NCI-H82 treated with DMSO at 0.1 percent for 48 hours (cell line): ENCODE data around the gene MACROD1.
A peak's percentile ranks its signal among the peaks of the same experiment; 100 is the strongest.
"Not testable (repeated sequence)": the region's sequence is repeated elsewhere in the genome, so short reads cannot be mapped to it uniquely, and the experiment has no call there.

Experiments used
- DNase-seq: peaks from one replicate; lab custom pipeline; 2025; ENCODE audit not compliant: unreplicated experiment; lab: John Stamatoyannopoulos, UW

The MACROD1 gene

DNA sequence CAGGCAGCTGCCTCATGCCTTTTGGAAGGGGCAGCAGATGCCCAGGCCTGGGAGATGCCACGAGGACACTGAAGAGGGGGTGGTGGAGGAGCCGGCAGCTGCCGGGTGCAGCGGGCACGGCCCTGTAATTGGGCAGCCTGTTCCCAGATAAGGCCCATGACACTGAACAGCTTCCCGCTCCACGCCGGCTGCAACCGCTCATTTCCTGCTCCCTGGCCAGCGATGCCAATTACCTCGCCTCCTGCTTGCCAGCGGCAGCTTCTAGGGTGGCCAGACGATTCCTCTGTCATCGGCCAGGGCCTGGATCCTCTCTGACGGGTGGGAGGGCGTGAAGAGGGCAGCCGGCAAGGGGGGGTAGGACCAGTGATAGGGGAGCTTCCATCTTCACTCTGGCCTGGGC is 107.4 kb downstream of the MACROD1 start:
- no peak for DNase-seq

DNA sequence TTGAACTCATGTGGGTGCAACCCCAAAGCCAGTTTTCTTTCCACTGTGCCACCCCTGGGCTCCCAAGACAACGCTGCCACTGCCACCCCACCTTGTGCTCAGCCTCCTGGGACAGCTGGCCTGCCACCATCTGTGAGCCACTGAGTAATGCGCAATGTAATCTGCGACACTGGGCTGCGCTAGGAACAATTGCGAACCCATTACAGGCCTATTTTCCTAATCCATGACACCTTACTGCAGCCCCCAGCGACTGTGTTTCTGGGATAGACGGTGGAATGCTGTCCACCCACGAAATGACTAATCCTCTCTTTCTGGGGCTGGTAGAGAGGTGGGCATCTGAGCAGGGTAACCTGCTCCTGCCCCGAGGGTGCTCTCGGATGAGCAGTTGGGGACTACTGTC is 108.0 kb downstream of the MACROD1 start:
- DNase-seq = no peak

DNA sequence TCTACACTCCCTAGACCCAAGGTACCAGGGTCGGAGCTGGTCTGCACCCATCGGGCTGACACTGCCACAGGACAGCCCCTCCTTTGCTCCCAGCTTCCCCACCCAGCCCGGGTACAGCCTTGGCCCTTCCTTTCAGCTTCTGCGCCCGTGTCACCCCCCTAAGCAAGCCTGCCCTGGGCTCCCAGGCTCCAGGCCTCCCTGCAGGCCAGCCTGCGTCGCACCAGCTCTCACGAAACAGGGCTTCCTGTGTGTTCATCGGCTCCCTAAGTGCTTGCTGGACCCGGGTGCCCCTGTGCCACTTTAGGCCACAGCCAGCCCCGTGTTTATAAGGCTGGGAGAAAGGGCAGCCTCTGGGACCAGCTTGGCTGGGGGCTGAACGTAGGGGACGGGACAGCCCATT is 109.1 kb downstream of the MACROD1 start:
- no peak for DNase-seq

DNA sequence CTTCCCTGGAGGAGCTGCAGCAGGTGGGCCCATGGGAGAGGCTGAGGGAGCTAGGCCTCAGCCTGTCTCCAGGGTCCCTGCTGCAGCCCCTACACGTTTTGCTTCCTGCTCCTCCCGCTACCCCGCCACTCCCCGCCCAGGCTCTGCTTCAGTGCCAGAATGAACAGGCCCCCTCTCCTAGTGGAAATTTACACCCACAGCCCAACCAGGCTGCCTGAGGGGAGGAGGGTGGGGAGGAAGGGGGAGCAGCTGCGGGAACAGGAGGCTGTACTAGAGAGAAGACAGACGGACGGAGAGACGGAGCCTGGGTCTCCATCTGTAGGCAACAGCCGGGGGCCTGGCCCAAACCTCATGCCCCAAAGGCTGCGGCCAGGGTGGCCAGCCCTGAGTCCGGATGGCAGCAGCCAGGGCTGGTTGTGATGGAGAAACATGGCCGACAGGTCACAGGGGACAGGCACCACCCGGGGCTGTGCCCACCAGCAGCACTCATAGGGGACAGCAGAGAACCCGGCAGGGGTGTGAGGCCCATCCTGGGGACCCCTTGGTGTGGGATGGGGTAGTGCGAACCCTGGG is 109.6 kb downstream of the MACROD1 start:
- no peak for DNase-seq

DNA sequence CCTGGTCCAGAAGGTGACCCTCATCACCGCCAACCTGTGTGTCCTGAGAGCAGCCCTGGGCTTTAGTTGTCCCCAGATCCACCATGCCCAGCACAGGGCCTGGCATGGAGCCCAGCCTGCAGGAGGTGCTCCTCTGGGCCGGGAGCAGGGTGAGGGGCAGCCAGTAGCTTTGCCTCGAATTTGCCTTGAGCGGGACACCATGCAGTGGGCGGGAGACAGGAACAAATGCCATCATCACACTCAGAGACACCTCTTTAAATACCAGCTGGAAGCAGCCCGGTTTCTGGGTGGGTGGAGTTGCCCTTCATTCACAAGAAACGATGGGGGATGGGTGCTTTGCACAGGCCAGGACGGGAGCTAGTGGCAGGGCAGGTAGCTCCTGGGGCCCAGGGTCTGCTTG is 110.8 kb downstream of the MACROD1 start:
- DNase-seq = no peak

DNA sequence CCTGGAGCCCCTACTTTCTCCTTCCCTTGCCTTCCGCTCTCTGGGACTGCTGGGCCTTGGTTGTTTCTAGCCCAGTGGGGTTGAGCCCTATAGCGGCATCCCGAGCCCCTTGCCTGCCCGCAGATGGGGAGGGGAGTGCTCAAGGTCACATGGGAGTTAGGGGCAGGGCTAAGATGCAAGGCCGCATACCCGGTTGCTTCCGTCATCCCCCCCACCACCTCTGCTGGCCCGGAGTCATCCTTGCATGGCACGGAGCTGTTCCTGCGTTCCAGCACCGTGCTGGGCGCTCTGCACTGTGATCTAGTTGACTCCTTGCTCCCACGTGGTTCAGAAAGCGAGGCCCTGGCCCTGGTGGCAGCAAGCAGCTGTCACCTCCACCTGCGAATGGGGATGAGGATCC is 112.2 kb downstream of the MACROD1 start:
- DNase-seq = no peak

DNA sequence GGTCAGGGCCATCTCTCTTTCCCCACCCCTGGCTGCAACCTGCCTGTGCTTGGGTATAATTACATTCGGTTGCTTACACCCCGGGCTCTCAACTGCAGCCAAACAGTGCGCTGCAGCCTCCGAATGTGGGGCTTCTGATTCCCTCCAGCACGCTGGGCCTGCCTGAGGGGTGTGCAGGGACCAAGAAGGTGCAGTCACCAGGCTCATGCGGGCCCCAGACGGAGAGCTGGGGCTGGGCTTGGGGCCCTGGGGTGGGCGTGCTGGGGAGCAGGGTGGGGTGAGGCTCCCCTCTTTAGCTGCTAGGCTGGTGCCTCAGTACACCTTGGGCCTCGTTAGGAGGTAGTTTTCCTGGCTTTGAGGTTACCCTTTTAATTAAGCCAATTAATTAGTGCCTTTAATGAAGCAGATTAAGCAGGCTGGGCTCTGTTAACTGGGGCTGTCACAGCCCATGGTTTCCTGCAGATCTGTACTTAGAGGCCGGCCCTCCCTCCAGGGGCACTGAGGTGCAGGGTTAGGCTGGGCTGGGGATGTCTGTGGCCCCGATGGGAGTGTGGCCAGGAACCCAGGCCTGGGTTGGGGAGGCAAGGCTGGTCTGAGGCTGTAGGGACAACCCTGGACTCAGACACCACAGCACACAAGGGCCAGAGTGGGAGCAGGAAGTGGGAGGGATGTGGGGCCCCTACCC is 112.8 kb downstream of the MACROD1 start:
- no peak for DNase-seq

DNA sequence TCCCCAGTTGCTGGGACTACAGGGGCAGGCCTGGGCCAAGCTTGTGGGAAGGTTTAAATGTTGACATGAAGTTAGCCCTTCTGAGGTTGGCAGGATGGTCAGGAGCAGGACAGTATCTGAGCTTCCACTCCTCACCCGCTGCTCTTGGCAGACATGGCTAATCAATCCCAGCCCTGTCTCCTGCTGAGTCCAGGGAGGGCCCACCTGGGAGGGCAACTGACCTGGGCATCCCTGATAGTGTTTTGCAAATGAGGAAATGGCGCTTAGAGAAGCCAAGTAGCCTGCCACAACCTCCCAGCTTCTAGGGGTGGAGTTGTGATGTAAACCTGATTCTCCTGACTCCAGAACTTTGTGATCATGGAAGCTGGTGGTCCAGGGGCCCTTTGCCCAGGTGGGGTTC is 113.5 kb downstream of the MACROD1 start:
- DNase-seq = no peak

DNA sequence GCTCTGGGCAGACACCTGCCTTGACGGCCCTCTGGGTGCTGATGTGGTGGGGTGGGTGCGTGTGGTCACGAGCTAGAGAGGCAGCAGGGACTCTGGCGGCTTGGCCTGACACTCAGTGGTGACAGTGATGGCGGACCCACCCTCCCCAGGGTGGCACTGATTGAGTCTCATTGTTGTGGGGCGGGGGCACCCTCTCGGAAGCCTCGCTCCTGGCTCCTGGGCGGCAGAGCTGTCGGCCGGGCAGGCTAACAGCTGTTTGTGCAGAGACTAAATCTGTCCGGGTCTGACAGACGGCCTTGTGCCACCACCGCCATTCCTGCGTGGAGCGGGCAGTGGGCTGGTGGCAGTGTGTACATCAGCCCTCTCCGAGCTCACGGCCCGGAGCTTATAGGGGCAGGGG is 114.6 kb downstream of the MACROD1 start:
- no peak for DNase-seq

DNA sequence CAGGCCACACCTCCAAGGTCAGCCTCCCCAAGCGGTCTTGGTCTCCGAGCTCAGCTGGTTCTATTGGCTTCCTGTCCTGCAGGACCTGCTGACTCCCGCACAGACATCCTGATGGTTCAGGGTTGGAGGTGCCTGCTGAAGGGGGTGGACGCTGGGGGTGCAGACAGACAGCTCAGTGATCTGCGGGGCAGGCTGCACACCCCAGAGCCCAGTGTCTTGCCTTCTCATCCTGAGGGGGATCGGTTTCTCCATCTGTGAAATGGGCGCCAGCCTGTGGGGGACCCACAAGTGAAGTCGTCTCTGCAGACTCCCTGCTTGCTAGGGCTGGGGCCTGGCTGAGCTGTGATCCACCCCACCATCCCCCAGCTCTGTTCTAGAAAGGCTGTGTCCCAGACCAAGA is 116.4 kb downstream of the MACROD1 start:
- no peak for DNase-seq

DNA sequence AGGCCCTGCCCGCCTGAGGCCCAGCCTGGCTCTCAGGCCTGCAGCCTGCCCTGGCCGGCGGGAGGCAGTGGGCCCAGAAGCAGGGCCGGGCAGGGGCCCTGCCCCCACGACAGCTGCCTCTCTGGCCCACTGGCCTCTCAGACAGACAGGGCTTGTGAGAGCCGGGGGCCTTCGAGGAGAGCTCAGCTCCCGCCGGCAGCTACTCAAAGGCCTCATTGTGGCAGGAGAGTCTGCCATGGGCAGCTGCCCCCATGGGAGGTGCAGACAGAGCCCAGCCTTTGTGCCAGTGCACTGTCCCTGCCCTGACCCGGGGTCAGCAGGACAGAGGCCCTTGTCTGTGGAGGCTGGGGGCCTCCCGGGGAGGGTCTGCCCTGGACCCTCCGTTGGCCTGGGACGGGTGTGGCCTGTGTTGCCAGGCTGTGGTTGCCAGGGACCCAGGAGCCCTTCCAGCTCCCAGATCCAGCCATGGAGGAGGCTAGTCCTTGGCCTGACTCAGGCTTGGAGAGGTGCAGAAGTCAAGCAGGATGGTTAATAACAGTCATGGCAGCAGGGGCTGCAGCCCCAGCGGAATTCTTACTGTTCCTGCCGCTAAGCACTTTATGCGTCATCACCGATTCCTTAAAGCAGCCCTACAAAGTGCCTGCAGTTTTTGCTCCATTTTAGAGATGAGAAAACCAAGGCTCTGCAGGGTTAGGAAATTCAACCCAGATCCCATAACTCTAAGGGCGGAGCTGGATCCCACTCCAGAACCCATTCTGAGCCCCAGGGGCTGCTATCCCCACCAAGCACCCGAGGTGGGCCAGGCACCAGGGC is 117.7 kb downstream of the MACROD1 start:
- no peak for DNase-seq

DNA sequence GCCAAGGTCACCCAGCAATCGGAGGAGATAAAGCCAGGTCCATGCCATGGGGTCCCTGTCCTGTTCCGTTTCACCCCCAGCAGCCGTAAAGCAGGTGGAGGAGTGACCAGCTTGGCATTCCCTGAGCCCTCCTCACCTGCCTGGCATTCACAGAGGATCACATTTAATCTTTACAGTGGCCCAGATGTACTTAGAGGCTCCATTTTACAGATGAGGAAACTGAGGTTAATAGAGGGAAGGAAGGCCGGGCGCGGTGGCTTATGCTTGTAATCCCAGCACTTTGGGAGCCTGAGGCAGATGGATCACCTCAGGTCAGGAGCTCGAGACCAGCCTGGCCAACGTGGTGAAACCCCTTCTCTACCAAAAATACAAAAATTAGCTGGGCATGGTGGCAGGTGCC is 118.5 kb downstream of the MACROD1 start:
- DNase-seq = not testable (repeated sequence)

DNA sequence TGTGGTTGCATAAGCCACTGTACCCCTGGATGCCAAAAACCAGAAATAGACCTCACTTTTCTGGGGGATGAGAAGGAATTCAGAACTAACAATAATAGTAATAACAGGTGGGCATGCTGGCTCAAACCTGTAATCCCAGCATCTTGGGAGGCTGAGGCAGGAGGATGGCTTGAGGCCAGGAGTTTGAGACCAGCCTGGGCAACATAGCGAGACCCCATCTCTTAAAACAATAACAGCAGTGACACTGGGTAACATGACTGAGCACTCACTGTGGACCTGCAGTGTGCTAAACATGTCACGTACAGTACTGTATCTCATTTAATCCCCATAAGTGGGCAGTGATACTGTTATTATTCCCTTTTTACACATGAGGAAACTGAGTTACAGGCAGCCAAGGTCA is 120.2 kb downstream of the MACROD1 start:
- no peak for DNase-seq

DNA sequence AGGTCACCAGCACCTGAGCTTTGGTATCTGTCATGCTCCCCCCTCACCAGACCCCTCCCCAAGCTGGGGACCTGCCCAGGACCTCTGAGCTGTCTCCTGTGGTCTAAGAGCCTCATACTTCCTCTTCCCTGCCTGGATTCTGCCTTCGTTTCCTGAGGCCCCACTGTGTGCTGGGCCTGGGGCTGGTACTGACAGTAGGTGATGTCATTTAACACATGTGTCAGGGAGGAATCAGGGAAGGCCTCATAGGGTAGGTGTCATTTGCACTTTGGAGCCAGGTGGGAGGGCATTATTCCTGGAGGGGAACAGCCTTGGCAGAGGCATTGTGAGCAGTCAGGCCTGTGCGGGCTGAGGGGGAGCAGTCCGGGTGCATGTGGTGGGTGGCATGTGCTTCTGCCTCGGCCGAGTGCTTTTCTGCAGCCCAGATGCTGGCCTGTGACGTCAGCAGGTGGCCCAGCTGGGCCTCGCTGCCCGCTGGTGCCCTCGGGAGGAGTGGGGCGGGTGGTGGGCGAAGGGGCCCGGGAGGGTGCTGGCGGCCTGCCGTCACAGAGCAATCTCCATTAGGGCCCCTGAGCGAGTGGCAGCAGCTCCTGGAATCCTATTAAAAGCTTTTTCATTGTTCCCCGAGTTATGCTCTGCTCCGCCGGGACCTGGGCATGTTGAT is 121.1 kb downstream of the MACROD1 start:
- DNase-seq = peak; percentile 37

DNA sequence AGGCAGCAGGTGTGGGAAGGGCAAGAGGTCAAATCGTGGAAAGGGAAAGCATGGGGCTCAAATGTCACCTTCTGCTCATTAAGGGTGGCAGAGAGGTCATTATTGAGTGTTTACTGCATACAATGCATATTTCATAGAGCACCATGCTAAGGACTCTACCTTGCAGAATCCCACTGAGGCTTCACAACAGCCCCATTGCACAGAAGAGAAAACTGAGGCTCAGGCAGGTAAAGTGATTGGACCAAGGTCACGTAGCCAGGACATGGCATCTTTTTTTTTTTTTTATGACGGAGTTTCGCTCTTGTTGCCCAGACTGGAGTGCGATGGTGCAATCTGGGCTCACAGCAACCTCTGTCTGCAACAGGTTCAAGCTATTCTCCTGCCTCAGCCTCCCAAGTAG is 122.4 kb downstream of the MACROD1 start:
- DNase-seq = no peak

DNA sequence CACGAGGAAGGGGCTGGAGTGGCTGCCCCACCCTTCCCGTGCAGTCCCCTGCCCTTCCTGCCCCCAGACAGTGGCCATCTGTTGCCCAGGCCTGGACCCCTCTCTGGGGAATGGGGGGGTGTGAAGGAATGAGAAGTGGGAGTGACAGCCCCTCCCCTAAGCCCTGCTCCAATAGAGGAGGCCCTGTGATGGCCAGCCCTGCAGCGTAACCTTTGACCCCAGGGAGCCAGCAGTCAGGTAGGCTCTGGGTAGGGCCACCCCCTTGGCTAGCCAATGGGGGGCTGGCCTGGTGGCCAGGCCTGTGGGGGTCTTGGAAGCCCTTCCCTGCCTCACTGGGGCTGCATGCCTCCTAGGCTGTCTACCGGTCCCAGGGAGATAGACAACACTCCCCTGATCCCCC is 123.6 kb downstream of the MACROD1 start:
- DNase-seq = no peak

DNA sequence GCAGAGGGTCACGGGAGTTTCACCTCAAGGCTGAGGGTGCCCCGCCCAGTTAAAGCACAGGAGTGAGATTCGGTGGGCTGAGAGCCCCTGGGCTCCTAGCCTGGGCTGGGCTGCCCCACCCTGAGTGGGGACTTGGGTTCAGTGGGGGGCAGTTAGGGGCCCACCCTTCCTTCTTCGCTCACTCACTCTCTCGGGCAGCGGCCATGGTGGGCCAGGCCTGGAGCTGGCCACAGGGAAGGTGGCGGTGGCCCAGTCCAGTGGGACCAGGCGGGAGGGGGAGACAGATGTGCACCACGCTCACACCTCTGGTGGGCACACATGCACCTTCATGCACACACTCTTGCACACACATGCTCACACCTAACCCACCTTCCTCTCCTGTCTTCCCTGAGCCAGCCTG is 124.1 kb downstream of the MACROD1 start:
- no peak for DNase-seq

DNA sequence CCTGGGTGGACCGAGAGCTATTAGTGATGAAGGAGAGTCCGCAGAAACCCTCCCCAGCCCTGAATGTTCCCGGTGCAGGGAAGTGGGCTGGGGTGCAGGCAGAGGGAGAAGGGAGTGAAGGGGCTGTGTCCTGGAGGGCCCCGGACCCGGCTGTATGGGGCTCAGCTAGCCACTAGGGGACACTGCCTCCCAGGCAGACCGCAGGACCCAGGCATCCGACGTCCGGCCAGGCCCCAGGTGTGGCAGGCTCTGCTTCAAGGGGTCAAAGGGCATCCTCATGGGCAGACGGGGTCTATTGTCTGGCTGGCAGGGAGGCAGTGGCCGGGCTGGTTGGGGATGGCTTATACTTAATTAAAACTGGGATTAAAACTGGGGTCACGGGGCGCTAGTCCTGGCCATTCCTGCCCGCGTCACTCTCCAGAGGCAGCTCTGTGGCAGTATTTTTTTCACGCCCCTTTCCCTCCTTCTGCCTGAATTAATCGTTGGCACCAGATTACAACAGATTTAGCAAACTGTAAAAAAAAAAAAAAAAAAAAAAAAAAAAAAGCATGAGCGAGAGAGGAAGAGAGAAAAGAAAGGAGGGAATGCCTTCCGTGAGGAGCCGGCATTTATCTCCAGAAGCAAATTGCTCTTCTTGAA is 125.1 kb downstream of the MACROD1 start:
- no peak for DNase-seq

DNA sequence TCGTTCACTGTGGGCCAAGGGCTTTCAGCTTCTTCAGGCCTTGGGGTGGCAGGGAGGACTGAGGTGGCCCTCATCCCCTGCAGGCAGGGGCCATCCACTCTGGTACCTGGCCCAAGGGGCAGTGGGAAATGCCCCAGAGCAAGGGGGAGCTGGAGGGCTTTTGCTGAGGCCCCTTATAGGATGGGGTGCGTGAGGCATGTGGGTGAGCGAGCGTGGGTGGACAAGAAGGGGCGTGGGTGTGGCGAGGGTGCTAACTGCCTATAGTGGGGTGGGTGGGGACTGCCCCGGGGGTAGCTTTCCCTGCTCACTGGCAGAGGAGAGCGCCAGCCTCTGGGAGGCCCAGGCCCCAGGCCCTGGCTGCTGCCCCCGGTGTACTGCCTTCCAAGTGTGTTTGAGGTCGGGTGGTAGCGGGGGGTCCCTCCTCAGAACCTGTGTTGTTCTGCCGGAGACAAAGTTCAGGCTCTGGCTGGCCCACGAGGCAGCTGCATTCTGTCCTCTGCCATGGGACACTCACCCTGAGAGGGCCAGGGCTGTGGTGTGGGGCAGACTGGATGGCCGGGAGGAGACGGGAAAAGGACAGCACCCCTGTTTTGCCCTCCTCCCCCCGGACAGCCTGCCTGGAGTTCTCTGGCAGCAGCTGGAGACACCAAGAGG is 126.8 kb downstream of the MACROD1 start:
- DNase-seq = no peak

DNA sequence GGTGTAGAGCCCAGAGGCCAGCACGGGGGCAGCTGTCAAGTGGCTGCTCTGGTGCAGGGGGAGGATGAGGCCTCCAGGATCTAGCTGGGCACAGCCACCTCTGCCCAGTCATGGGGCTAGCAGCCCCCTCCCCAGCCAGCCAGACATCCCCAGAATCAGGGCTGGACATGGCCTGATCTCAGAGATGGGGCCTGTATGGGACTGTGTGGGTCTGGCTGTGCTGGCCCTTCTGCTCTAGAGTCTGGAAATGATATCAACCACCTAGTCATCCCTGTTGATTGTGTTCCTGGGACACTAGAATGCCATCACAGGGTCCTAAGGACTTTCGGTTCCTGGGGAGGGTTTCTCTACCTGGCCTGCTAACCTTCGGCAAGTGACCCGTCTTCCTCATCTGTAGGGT is 127.4 kb downstream of the MACROD1 start:
- no peak for DNase-seq
